Pancreas (tissue), 10 donors: ENCODE results near the gene ALDH1A1. TPM values are rescaled to one million over a fixed set of nuclear protein-coding genes. Genes with fewer than 3 reads are reported as not detected.

Experiments used
- ATAC-seq, 4 donors: fragments of 200-7000 bp; cut with Tn5 transposase; one replicate each; pipeline versions ENCODE4 v1.8.0 to v1.9.1; 2020; ENCODE audit warnings: mild to moderate bottlenecking in 4 of 4, moderate library complexity in 4 of 4
- DNase-seq, 6 donors: peaks; one replicate each; pipeline ENCODE4 v3.0.0-alpha.2; 2020
- FAIRE-seq: peaks from 2 replicates; lab custom pipeline; 2012; peaks lifted over from hg19 to GRCh38; lab: Jason Lieb, UNC
- H3K27ac ChIP-seq, 4 donors: fragments of 200-600 bp; sonication (generic); 1 replicate in 3 of 4; 2 replicates in 1 of 4; pipeline versions ENCODE4 v1.5.0 to v1.8.0; 2020
- H3K27me3 ChIP-seq, 4 donors: fragments of 200-600 bp; one replicate each; pipeline ENCODE4 v1.8.0; 2021
- H3K36me3 ChIP-seq, 3 donors: fragments of 200-600 bp; sonication (generic) in 1 of 3; one replicate each; pipeline versions ENCODE4 v1.5.0 to v1.8.0; 2020 to 2021
- H3K4me1 ChIP-seq, 3 donors: fragments of 200-600 bp; one replicate each; pipeline ENCODE4 v1.8.0; 2021
- H3K4me3 ChIP-seq, 4 donors: fragments of 200-600 bp; sonication (generic) in 2 of 4; one replicate each; pipeline versions ENCODE4 v1.5.0 to v1.8.0; 2020 to 2021
- H3K9me3 ChIP-seq, 4 donors: fragments of 200-600 bp; one replicate each; pipeline ENCODE4 v1.8.0; 2021
- CTCF ChIP-seq, 4 donors: fragments of 200-600 bp; sonication (generic) in 3 of 4; IDR thresholded peaks; one replicate each; pipeline versions ENCODE4 v1.5.0 to v1.8.0; 2021; ENCODE audit warnings: antibody characterized with exemption in 4 of 4
- WGBS, 2 donors: extraction: QIAGEN DNeasy Blood & Tissue Kit; methylation state at CpG; one replicate each; pipeline ENCODE4 v1.1.7; 2013; 5-methylcytosine and 5-hydroxymethylcytosine counted together
- intact Hi-C, 3 donors: fragments of 100-400 bp; cut with DNase I; formaldehyde crosslinking; loops; one replicate each; pipeline versions ENCODE4 v1.11.1 to v1.14.2; 2022
- polyA plus RNA-seq, 2 donors: library from polyadenylated mRNA; stranded (reverse); fragments of 200-250 nt; gene quantifications; one replicate each; pipeline ENCODE4 v1.2.3, GENCODE V29; 2013
- total RNA-seq, 6 donors: library from RNA; stranded (reverse); fragmentation: NEBNext Ultra II Directional in 4 of 6; extraction: Animal tissue kit (Norgen Biotek cat#: 25700) in 4 of 6; gene quantifications; one replicate each; pipeline versions ENCODE4 v1.2.1 to v1.2.4, GENCODE V29; 2021 to 2023
- donor health status: healthy with polysubstance abuse.
- donor health status: DM: no; HTN: no; CAD: no; lungs with moderate emphysema.
- donor health status: DM: no; HTN: no; CAD: no.
- donor health status: control.
- donor health status: control.
- donor health status: Bipolar disorder and iron deficiency.
- donor health status: DM: yes; HTN: yes; CAD: no.
- donor health status: DM: no; HTN: no; CAD: no.
- donor health status: DM: no; HTN: no; CAD: no.
- donor health status: DM: yes; HTN: yes; CAD: no.

Gene ALDH1A1
- total and polyA plus RNA-seq, 8 donors = 141 to 275 (median 176) TPM

DNA sequence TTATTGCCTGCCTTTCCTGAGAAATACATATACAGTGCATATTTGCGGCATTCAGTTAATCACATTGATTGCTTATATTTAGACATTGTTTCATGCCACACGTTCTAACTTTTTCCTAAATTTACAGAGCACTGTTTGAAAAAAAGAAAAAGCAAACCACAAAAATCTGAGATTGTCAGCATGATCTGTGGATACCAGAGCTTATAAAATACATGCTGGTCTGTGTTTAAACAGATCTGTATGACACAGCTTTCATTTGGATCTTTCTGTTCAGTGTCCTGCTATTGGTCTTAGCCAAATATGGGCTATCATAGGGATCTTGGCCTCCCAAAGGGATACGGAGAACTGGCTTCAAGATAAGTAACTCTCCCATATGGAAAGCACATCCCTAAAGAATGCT lies 20.2 kb downstream of the ALDH1A1 start:
- intact Hi-C loops = no loop called here
- 53 to 66% methylated on average over 3 of the region's 3 CpGs for WGBS, 2 donors

GRCh38 chr9:72931897-72932296 lies 21.0 kb downstream of the ALDH1A1 start:
- Histone ChIP-seq H3K9me3 (no peaks in the 10 kb centered on the region), H3K4me1 (peaks cover 7 to 38% (median 28%) of the 10 kb centered on the region in 3 donors), H3K27ac (peak overlapping the region in 1 of 4 donors; percentile 2), H3K4me3 (no peak overlapping the region), H3K36me3 (peaks cover 0 to 8% (median 0%) of the 10 kb centered on the region in 3 donors), H3K27me3 (no peaks in the 10 kb centered on the region)
- FAIRE-seq (no peak), DNase-seq (no peak), ATAC-seq (no peak)
- intact Hi-C loops = no loop called here
- TF ChIP-seq CTCF (IDR thresholded peaks at IDR 0.05) = no peak

More for the DNA sequence above, 20.2 kb downstream of the ALDH1A1 start:
- DNase-seq (no peak), FAIRE-seq (no peak), ATAC-seq (no peak)
- Histone ChIP-seq H3K36me3 (peaks cover 0 to 8% (median 0%) of the 10 kb centered on the region in 3 donors), H3K4me1 (peaks cover 7 to 46% (median 34%) of the 10 kb centered on the region in 3 donors), H3K27ac (no peak overlapping the region), H3K9me3 (no peaks in the 10 kb centered on the region), H3K4me3 (no peak overlapping the region), H3K27me3 (no peaks in the 10 kb centered on the region)
- TF ChIP-seq CTCF (IDR thresholded peaks at IDR 0.05) = no peak

- no peak for TF ChIP-seq CTCF (IDR thresholded peaks at IDR 0.05)
- no peaks in the 10 kb centered on the region for H3K27me3 ChIP-seq
- DNase-seq (no peak), FAIRE-seq (no peak), ATAC-seq (peak in 1 of 4 donors; percentile 6)
- H3K36me3 ChIP-seq = peaks cover 0 to 8% (median 0%) of the 10 kb centered on the region in 3 donors
- H3K27ac ChIP-seq = peak overlapping the region in 1 of 4 donors; percentile 2
- no peak overlapping the region for H3K4me3 ChIP-seq
- H3K9me3 ChIP-seq = no peaks in the 10 kb centered on the region
- WGBS, 2 donors = 32 to 64% methylated on average over 1 of the region's 1 CpG
- intact Hi-C loops = no loop called here
- H3K4me1 ChIP-seq = peaks cover 7 to 34% (median 27%) of the 10 kb centered on the region in 3 donors
These were observed 21.4 kb downstream of the ALDH1A1 start for GRCh38 chr9:72931437-72931836.

DNA sequence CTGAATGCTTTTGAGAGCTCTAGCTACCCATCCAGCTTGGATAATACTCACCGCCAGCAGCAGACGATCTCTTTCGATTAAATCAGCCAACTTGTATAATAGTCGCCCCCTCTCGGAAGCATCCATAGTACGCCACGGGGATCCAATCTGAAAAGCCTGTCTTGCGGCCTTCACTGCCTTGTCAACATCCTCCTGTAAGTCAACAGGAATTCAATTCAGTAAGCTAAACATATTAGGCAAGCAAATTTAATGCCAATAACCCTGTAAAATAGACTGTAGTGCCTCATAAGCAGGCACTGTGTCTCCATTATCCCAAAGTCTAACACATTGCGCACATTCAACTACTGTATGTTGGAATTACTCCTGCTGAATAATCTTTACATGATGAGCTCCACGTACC lies 22.0 kb downstream of the ALDH1A1 start:
- TF ChIP-seq CTCF (IDR thresholded peaks at IDR 0.05) = no peak

GRCh38 chr9:72929542-72929941 lies 23.3 kb downstream of the ALDH1A1 start:
- ATAC-seq (no peak), FAIRE-seq (no peak), DNase-seq (no peak)
- H3K9me3 ChIP-seq = no peaks in the 10 kb centered on the region
- no peaks in the 10 kb centered on the region for H3K27me3 ChIP-seq
- H3K4me3 ChIP-seq = no peak overlapping the region
- H3K36me3 ChIP-seq = peaks cover 0 to 8% (median 0%) of the 10 kb centered on the region in 3 donors
- intact Hi-C loops = no loop called here
- WGBS, 2 donors = 80 to 83% methylated on average over 1 of the region's 1 CpG
- H3K27ac ChIP-seq = no peak overlapping the region
- TF ChIP-seq CTCF (IDR thresholded peaks at IDR 0.05) = no peak
- H3K4me1 ChIP-seq = peaks cover 4 to 32% (median 25%) of the 10 kb centered on the region in 3 donors

More for the DNA sequence above, 22.0 kb downstream of the ALDH1A1 start:
- peaks cover 7 to 32% (median 29%) of the 10 kb centered on the region in 3 donors for H3K4me1 ChIP-seq
- ATAC-seq (no peak), DNase-seq (no peak), FAIRE-seq (no peak)
- H3K27ac ChIP-seq = no peak overlapping the region
- 88 to 93% methylated on average over 10 of the region's 10 CpGs for WGBS, 2 donors
- peaks cover 0 to 8% (median 0%) of the 10 kb centered on the region in 3 donors for H3K36me3 ChIP-seq
- H3K9me3 ChIP-seq = no peaks in the 10 kb centered on the region
- H3K27me3 ChIP-seq = no peaks in the 10 kb centered on the region
- intact Hi-C loops = no loop called here
- H3K4me3 ChIP-seq = no peak overlapping the region
